Measurements from ENCODE around the gene FSIP1.

Gene FSIP1

GRCh38 chr15:39621976-39622375, 160.7 kb downstream of the FSIP1 start:
- DNase-seq (ENCODE audit: low read depth, low spot score): no peak

GRCh38 chr15:39621210-39621609, 161.4 kb downstream of the FSIP1 start:
- no peak for DNase-seq (ENCODE audit: low read depth, low spot score)

- no peak for DNase-seq (ENCODE audit: low read depth, low spot score)
These were observed 164.4 kb downstream of the FSIP1 start for GRCh38 chr15:39618063-39618823.

- no peak for DNase-seq (ENCODE audit: low read depth, low spot score)
These were observed 165.7 kb downstream of the FSIP1 start for GRCh38 chr15:39616731-39617455.

- DNase-seq (ENCODE audit: low read depth, low spot score): no peak
These were observed 168.8 kb downstream of the FSIP1 start for GRCh38 chr15:39613861-39614260.

GRCh38 chr15:39613271-39613670, 169.4 kb downstream of the FSIP1 start:
- no peak for DNase-seq (ENCODE audit: low read depth, low spot score)

- no peak for DNase-seq (ENCODE audit: low read depth, low spot score)
These were observed 172.0 kb downstream of the FSIP1 start for GRCh38 chr15:39610665-39611064.

GRCh38 chr15:39609166-39609916, 173.3 kb downstream of the FSIP1 start:
- no peak for DNase-seq (ENCODE audit: low read depth, low spot score)

- no peak for DNase-seq (ENCODE audit: low read depth, low spot score)
These were observed 174.2 kb downstream of the FSIP1 start for GRCh38 chr15:39608185-39609139.

- DNase-seq (ENCODE audit: low read depth, low spot score): no peak
These were observed 177.5 kb downstream of the FSIP1 start for GRCh38 chr15:39605146-39605545.

GRCh38 chr15:39602143-39602542, 180.5 kb downstream of the FSIP1 start:
- no peak for DNase-seq (ENCODE audit: low read depth, low spot score)

- DNase-seq (ENCODE audit: low read depth, low spot score): no peak
These were observed 182.8 kb downstream of the FSIP1 start for GRCh38 chr15:39599871-39600270.

- no peak for DNase-seq (ENCODE audit: low read depth, low spot score)
These were observed 183.4 kb downstream of the FSIP1 start for GRCh38 chr15:39598958-39599845.

- DNase-seq (ENCODE audit: low read depth, low spot score): no peak
These were observed 184.3 kb downstream of the FSIP1 start for GRCh38 chr15:39598186-39598850.

- DNase-seq (ENCODE audit: low read depth, low spot score): no peak
These were observed 184.9 kb downstream of the FSIP1 start for GRCh38 chr15:39597751-39598185.

GRCh38 chr15:39597336-39597735, 185.3 kb downstream of the FSIP1 start:
- DNase-seq (ENCODE audit: low read depth, low spot score): no peak

GRCh38 chr15:39596358-39597051, 186.1 kb downstream of the FSIP1 start:
- no peak for DNase-seq (ENCODE audit: low read depth, low spot score)

- no peak for DNase-seq (ENCODE audit: low read depth, low spot score)
These were observed 187.1 kb downstream of the FSIP1 start for GRCh38 chr15:39595338-39596221.

Data from smooth muscle cell of the brain vasculature (primary cell).